H9 (cell line): Measurements from ENCODE around the gene BMP2K. TPM values are rescaled to one million over a fixed set of nuclear protein-coding genes. Genes with fewer than 3 reads are reported as not detected.

ENCODE experiments used
- DNase-seq: peaks from one replicate; pipeline ENCODE4 v3.0.0-alpha.2; 2017
- H2AFZ ChIP-seq: one replicate; pipeline ENCODE4 v1.6.1; 2013; ENCODE audit warnings: mild to moderate bottlenecking, low read length, control low read depth, moderate library complexity
- H2AK5ac ChIP-seq: 2 replicates; pipeline ENCODE4 v1.6.1; 2013; ENCODE audit warnings: low read length, control low read depth, mixed read lengths; ENCODE audit not compliant: insufficient read length
- H2BK120ac ChIP-seq: one replicate; pipeline ENCODE4 v1.6.1; 2013; ENCODE audit warnings: low read depth, mild to moderate bottlenecking, low read length, control low read depth, inconsistent platforms; ENCODE audit not compliant: poor library complexity, severe bottlenecking
- H2BK12ac ChIP-seq: 2 replicates; pipeline ENCODE4 v1.6.1; 2013; ENCODE audit warnings: low read length, control low read depth, mixed read lengths, low read depth; ENCODE audit not compliant: insufficient read length
- H2BK15ac ChIP-seq: 2 replicates; pipeline ENCODE4 v1.6.1; 2013; ENCODE audit warnings: low read depth, low read length, control low read depth
- H2BK20ac ChIP-seq: one replicate; pipeline ENCODE4 v1.6.1; 2013; ENCODE audit warnings: low read depth, mild to moderate bottlenecking, low read length, control low read depth, inconsistent platforms; ENCODE audit not compliant: poor library complexity, severe bottlenecking
- H2BK5ac ChIP-seq: 2 replicates; pipeline ENCODE4 v1.6.1; 2013; ENCODE audit warnings: low read length, control low read depth, mixed read lengths; ENCODE audit not compliant: insufficient read length
- H3K14ac ChIP-seq: 2 replicates; pipeline ENCODE4 v1.6.1; 2013; ENCODE audit warnings: low read length, control low read depth; ENCODE audit not compliant: insufficient read depth
- H3K18ac ChIP-seq: 2 replicates; pipeline ENCODE4 v1.6.1; 2013; ENCODE audit warnings: low read depth, mild to moderate bottlenecking, mixed read lengths, low read length, control low read depth; ENCODE audit not compliant: insufficient read length
- H3K23ac ChIP-seq: 2 replicates; pipeline ENCODE4 v1.6.1; 2013; ENCODE audit warnings: low read length, control low read depth, mixed read lengths, low read depth; ENCODE audit not compliant: insufficient read length
- H3K23me2 ChIP-seq: 2 replicates; pipeline ENCODE4 v1.6.1; 2013; ENCODE audit warnings: low read depth, mild to moderate bottlenecking, mixed read lengths, low read length, control low read depth; ENCODE audit not compliant: insufficient read length, poor library complexity, severe bottlenecking
- H3K27ac ChIP-seq: 2 replicates; pipeline ENCODE4 v1.5.1; 2013; ENCODE audit warnings: low read length, control low read depth, mixed read lengths, low read depth; ENCODE audit not compliant: insufficient read length
- H3K27me3 ChIP-seq: 2 replicates; pipeline ENCODE4 v1.6.1; 2013; ENCODE audit warnings: low read length, control low read depth, inconsistent platforms; ENCODE audit not compliant: insufficient read depth
- H3K4ac ChIP-seq: 2 replicates; pipeline ENCODE4 v1.6.1; 2013; ENCODE audit warnings: low read depth, mild to moderate bottlenecking, control low read depth, inconsistent platforms, low read length, moderate library complexity
- H3K4me1 ChIP-seq: 2 replicates; pipeline ENCODE4 v1.6.1; 2013; ENCODE audit warnings: low read length, control low read depth, inconsistent platforms; ENCODE audit not compliant: insufficient read depth
- H3K4me2 ChIP-seq: 2 replicates; pipeline ENCODE4 v1.6.1; 2013; ENCODE audit warnings: low read length, control low read depth, mixed read lengths; ENCODE audit not compliant: insufficient read length, insufficient read depth
- H3K56ac ChIP-seq: 2 replicates; pipeline ENCODE4 v1.6.1; 2013; ENCODE audit warnings: low read depth, mild to moderate bottlenecking, mixed read lengths, low read length, control low read depth; ENCODE audit not compliant: insufficient read length
- H3K79me1 ChIP-seq: 2 replicates; pipeline ENCODE4 v1.6.1; 2013; ENCODE audit warnings: low read depth, mild to moderate bottlenecking, moderate library complexity, low read length, control low read depth, inconsistent platforms; ENCODE audit not compliant: insufficient read depth, poor library complexity, severe bottlenecking
- H3K79me2 ChIP-seq: 2 replicates; pipeline ENCODE4 v1.6.1; 2013; ENCODE audit warnings: low read length, control low read depth, inconsistent platforms; ENCODE audit not compliant: insufficient read depth
- H3K9ac ChIP-seq: 2 replicates; pipeline ENCODE4 v1.6.1; 2013; ENCODE audit warnings: low read length, control low read depth, mixed read lengths; ENCODE audit not compliant: insufficient read length; ENCODE audit errors: extremely low read depth
- H3K9me3 ChIP-seq: one replicate; pipeline ENCODE4 v1.6.1; 2013; ENCODE audit warnings: low read depth, low read length, inconsistent platforms; ENCODE audit not compliant: control insufficient read depth
- H3T11ph ChIP-seq: one replicate; pipeline ENCODE4 v1.6.1; 2013; ENCODE audit warnings: mild to moderate bottlenecking, low read length, control low read depth, inconsistent platforms
- H4K20me1 ChIP-seq: one replicate; pipeline ENCODE4 v1.6.1; 2013; ENCODE audit not compliant: control insufficient read depth, insufficient read length, insufficient read depth
- H4K5ac ChIP-seq: 2 replicates; pipeline ENCODE4 v1.6.1; 2013; ENCODE audit warnings: low read depth, mild to moderate bottlenecking, mixed read lengths, low read length, control low read depth; ENCODE audit not compliant: insufficient read length
- H4K8ac ChIP-seq: replicated peaks from 2 replicates; pipeline ENCODE4 v1.6.1; 2013; ENCODE audit warnings: low read length, control low read depth, mixed read lengths, low read depth; ENCODE audit not compliant: insufficient read length
- H4K91ac ChIP-seq: 2 replicates; pipeline ENCODE4 v1.6.1; 2013; ENCODE audit warnings: low read depth, mild to moderate bottlenecking, moderate library complexity, mixed read lengths, low read length, control low read depth; ENCODE audit not compliant: insufficient read length
- H3K27ac Mint-ChIP-seq, 3 experiments: 2 replicates in 2 of 3; 3 replicates in 1 of 3; pipeline ENCODE4 v1.8.0; 2020 to 2021; ENCODE audit warnings: mixed read lengths in 3 of 3, mild to moderate bottlenecking in 1 of 3, moderate library complexity in 1 of 3
- H3K27me3 Mint-ChIP-seq: 2 replicates; pipeline ENCODE4 v1.8.0; 2021; ENCODE audit warnings: low read depth, mild to moderate bottlenecking, moderate library complexity, mixed read lengths
- H3K36me3 Mint-ChIP-seq, 3 experiments: 2 replicates in 2 of 3; 3 replicates in 1 of 3; pipeline ENCODE4 v1.8.0; 2020 to 2021; ENCODE audit warnings: low read depth in 3 of 3, mixed read lengths in 3 of 3; ENCODE audit not compliant: insufficient read depth in 1 of 3
- H3K4me1 Mint-ChIP-seq, 2 experiments: 2 replicates each; pipeline ENCODE4 v1.8.0; 2020; ENCODE audit warnings: mixed read lengths in 2 of 2
- H3K4me3 Mint-ChIP-seq, 2 experiments: 2 replicates in 1 of 2; 3 replicates in 1 of 2; pipeline ENCODE4 v1.8.0; 2020 to 2021; ENCODE audit warnings: mild to moderate bottlenecking in 2 of 2, mixed read lengths in 2 of 2, moderate library complexity in 1 of 2
- H3K9me3 Mint-ChIP-seq, 2 experiments: 2 replicates in 1 of 2; 3 replicates in 1 of 2; pipeline ENCODE4 v1.8.0; 2020; ENCODE audit warnings: mild to moderate bottlenecking in 2 of 2, mixed read lengths in 2 of 2, moderate library complexity in 1 of 2
- total RNA-seq: library from RNA; stranded (reverse); gene quantifications from 2 replicates; pipeline ENCODE4 v1.2.1, GENCODE V29; 2021
- TF ChIP-seq, protein P1 (sequence below): fragments of 200-600 bp; sonication (generic); conservative IDR thresholded peaks from 3 replicates; pipeline ENCODE4 v1.8.0; 2021; ENCODE audit warnings: antibody characterized with exemption, mild to moderate bottlenecking

The BMP2K gene
- total RNA-seq, 1 experiment from 2014 or later, result 26.4 TPM

- Histone ChIP-seq H4K20me1 (no peaks in the 10 kb centered on the region), H3K9ac (no peak overlapping the region), H3K18ac (no peak overlapping the region), H4K8ac (no peak overlapping the region), H3K79me1 (no peaks in the 10 kb centered on the region), H2BK12ac (no peak overlapping the region), H3T11ph (no peak overlapping the region), H2BK15ac (no peak overlapping the region), H3K4ac (no peak overlapping the region), H2AK5ac (no peak overlapping the region), H3K27me3 (no peaks in the 10 kb centered on the region), H3K4me2 (no peak overlapping the region), H3K23ac (no peak overlapping the region), H2BK5ac (no peak overlapping the region), H3K14ac (no peak overlapping the region), H4K5ac (no peak overlapping the region), H3K23me2 (no peaks in the 10 kb centered on the region), H3K79me2 (no peaks in the 10 kb centered on the region), H2AFZ (no peak overlapping the region), H2BK120ac (no peak overlapping the region), H2BK20ac (no peak overlapping the region), H4K91ac (no peak overlapping the region), H3K27ac (no peak overlapping the region), H3K9me3 (no peaks in the 10 kb centered on the region), H3K56ac (no peak overlapping the region), H3K4me1 (no peaks in the 10 kb centered on the region)
- no peak for DNase-seq
- H3K36me3 Mint-ChIP-seq, result peaks cover 22 to 52% (median 47%) of the 10 kb centered on the region in 3 experiments
- H3K27ac Mint-ChIP-seq, result no peak overlapping the region
- no peak overlapping the region for H3K4me3 Mint-ChIP-seq
- TF ChIP-seq, protein P1, sequence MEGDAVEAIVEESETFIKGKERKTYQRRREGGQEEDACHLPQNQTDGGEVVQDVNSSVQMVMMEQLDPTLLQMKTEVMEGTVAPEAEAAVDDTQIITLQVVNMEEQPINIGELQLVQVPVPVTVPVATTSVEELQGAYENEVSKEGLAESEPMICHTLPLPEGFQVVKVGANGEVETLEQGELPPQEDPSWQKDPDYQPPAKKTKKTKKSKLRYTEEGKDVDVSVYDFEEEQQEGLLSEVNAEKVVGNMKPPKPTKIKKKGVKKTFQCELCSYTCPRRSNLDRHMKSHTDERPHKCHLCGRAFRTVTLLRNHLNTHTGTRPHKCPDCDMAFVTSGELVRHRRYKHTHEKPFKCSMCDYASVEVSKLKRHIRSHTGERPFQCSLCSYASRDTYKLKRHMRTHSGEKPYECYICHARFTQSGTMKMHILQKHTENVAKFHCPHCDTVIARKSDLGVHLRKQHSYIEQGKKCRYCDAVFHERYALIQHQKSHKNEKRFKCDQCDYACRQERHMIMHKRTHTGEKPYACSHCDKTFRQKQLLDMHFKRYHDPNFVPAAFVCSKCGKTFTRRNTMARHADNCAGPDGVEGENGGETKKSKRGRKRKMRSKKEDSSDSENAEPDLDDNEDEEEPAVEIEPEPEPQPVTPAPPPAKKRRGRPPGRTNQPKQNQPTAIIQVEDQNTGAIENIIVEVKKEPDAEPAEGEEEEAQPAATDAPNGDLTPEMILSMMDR, result no peak
- no peaks in the 10 kb centered on the region for H3K9me3 Mint-ChIP-seq
- H3K27me3 Mint-ChIP-seq, result no peaks in the 10 kb centered on the region
- H3K4me1 Mint-ChIP-seq, result peaks cover 1 to 2% of the 10 kb centered on the region in 2 experiments; a peak in 2 of 4 replicates
Measured at GRCh38 chr4:78870056-78870455, 93.9 kb downstream of the BMP2K start.
